Left lung (tissue), 10 donors: ENCODE measurements around the gene ASTN2. TPM values are rescaled to one million over a fixed set of nuclear protein-coding genes. Genes with fewer than 3 reads are reported as not detected.
A peak's percentile ranks its signal among the peaks of the same experiment; 100 is the strongest.

Experiments
- ATAC-seq: fragments of 200-7000 bp; cut with Tn5 transposase; one replicate; pipeline ENCODE4 v1.9.1; 2020; ENCODE audit warnings: moderate library complexity
- DNase-seq, 4 donors: peaks; one replicate each; pipeline ENCODE4 v3.0.0-alpha.2; 2013 to 2020
- H3K27ac ChIP-seq, 2 donors: fragments of 200-600 bp; sonication (generic) in 1 of 2; one replicate each; pipeline versions ENCODE4 v1.5.0 to v1.8.0; 2020 to 2021
- H3K27me3 ChIP-seq, 2 donors: fragments of 200-600 bp; sonication (generic) in 1 of 2; one replicate each; pipeline versions ENCODE4 v1.5.0 to v1.8.0; 2020 to 2021
- H3K36me3 ChIP-seq, 2 donors: fragments of 200-600 bp; sonication (generic) in 1 of 2; one replicate each; pipeline versions ENCODE4 v1.5.0 to v1.8.0; 2020 to 2021
- H3K4me1 ChIP-seq, 2 donors: fragments of 200-600 bp; one replicate each; pipeline ENCODE4 v1.8.0; 2021
- H3K4me3 ChIP-seq, 2 donors: fragments of 200-600 bp; sonication (generic) in 1 of 2; one replicate each; pipeline versions ENCODE4 v1.5.0 to v1.8.0; 2020 to 2021; ENCODE audit warnings: mild to moderate bottlenecking in 1 of 2
- H3K9me3 ChIP-seq, 2 donors: fragments of 200-600 bp; sonication (generic) in 1 of 2; one replicate each; pipeline versions ENCODE4 v1.5.0 to v1.8.0; 2020 to 2021
- CTCF ChIP-seq, 2 donors: fragments of 200-600 bp; sonication (generic) in 1 of 2; IDR thresholded peaks; one replicate each; pipeline versions ENCODE4 v1.5.0 to v1.8.0; 2021; ENCODE audit warnings: antibody characterized with exemption in 2 of 2
- intact Hi-C, 2 donors: fragments of 100-400 bp; cut with DNase I; formaldehyde crosslinking; loops; one replicate each; pipeline versions ENCODE4 v1.11.2 to v1.14.2; 2022
- polyA plus RNA-seq, 6 donors: library from polyadenylated mRNA; unstranded; fragments of 120-200 nt; gene quantifications; one replicate each; pipeline ENCODE4 v1.2.1, GENCODE V29; 2013; ENCODE audit not compliant: insufficient read length in 6 of 6
- total RNA-seq, 2 donors: library from RNA; stranded (reverse); fragmentation: NEBNext Ultra II Directional; extraction: Animal tissue kit (Norgen Biotek cat#: 25700); gene quantifications; one replicate each; pipeline ENCODE4 v1.2.1, GENCODE V29; 2021
- donor health status: DM: no; HTN: yes; CAD: no.
- donor health status: DM: no; HTN: no; CAD: no.

Gene ASTN2
- total and polyA plus RNA-seq, 8 donors, result 3.1 to 5.5 (median 4.5) TPM

GRCh38 chr9:116393198-116393597 lies 1021.7 kb downstream of the ASTN2 start:
- Histone ChIP-seq H3K4me3 (no peak overlapping the region), H3K27ac (no peak overlapping the region), H3K36me3 (no peaks in the 10 kb centered on the region), H3K4me1 (no peaks in the 10 kb centered on the region), H3K9me3 (no peaks in the 10 kb centered on the region), H3K27me3 (no peaks in the 10 kb centered on the region)
- DNase-seq (no peak), ATAC-seq (no peak)
- TF ChIP-seq CTCF (IDR thresholded peaks at IDR 0.05), result no peak
- intact Hi-C loops, result no loop called here

GRCh38 chr9:116391306-116391900 lies 1023.5 kb downstream of the ASTN2 start:
- peak; percentile 53 for ATAC-seq
- Histone ChIP-seq H3K27me3 (no peaks in the 10 kb centered on the region), H3K36me3 (no peaks in the 10 kb centered on the region), H3K4me1 (no peaks in the 10 kb centered on the region), H3K27ac (no peak overlapping the region), H3K9me3 (no peaks in the 10 kb centered on the region), H3K4me3 (no peak overlapping the region)
- intact Hi-C loops, result no loop called here
- TF ChIP-seq CTCF (IDR thresholded peaks at IDR 0.05), result no peak
- no peak for DNase-seq

- no peaks in the 10 kb centered on the region for H3K4me1 ChIP-seq
- intact Hi-C loops, result no loop called here
- H3K27me3 ChIP-seq, result no peaks in the 10 kb centered on the region
- no peak for TF ChIP-seq CTCF (IDR thresholded peaks at IDR 0.05)
- H3K9me3 ChIP-seq, result no peaks in the 10 kb centered on the region
- ATAC-seq, result no peak
- H3K36me3 ChIP-seq, result no peaks in the 10 kb centered on the region
- DNase-seq, result no peak
- H3K4me3 ChIP-seq, result no peak overlapping the region
- H3K27ac ChIP-seq, result no peak overlapping the region
Observed at GRCh38 chr9:116390303-116391228, 1024.3 kb downstream of the ASTN2 start.

- ATAC-seq, result no peak
- DNase-seq, result no peak
- Histone ChIP-seq H3K4me1 (no peaks in the 10 kb centered on the region), H3K36me3 (no peaks in the 10 kb centered on the region), H3K4me3 (no peak overlapping the region), H3K9me3 (no peaks in the 10 kb centered on the region), H3K27me3 (no peaks in the 10 kb centered on the region), H3K27ac (no peak overlapping the region)
- intact Hi-C loops, result no loop called here
- TF ChIP-seq CTCF (IDR thresholded peaks at IDR 0.05), result no peak
Observed at GRCh38 chr9:116389541-116390302, 1025.1 kb downstream of the ASTN2 start.
